Subcutaneous adipose tissue (tissue), 4 donors: ENCODE results near the gene SRSF5. TPM values are rescaled to one million over a fixed set of nuclear protein-coding genes. Genes with fewer than 3 reads are reported as not detected.

Experiments used
- total RNA-seq, 4 donors: library from RNA; depleted of rRNA; stranded (reverse); fragments of >200 nt; gene quantifications; one replicate each; pipeline ENCODE4 v1.1.0, GENCODE V29; 2016
- TF ChIP-seq, protein P1 (sequence below): fragments of 450-650 bp; IDR thresholded peaks from one replicate; pipeline ENCODE4 v1.5.1; 2016; ENCODE audit warnings: low read depth, mild to moderate bottlenecking, control low read depth, antibody characterized with exemption, moderate library complexity

Gene SRSF5
- total RNA-seq, 4 donors from 2014 or later, result 237 to 435 (median 371) TPM

- TF ChIP-seq, protein P1, sequence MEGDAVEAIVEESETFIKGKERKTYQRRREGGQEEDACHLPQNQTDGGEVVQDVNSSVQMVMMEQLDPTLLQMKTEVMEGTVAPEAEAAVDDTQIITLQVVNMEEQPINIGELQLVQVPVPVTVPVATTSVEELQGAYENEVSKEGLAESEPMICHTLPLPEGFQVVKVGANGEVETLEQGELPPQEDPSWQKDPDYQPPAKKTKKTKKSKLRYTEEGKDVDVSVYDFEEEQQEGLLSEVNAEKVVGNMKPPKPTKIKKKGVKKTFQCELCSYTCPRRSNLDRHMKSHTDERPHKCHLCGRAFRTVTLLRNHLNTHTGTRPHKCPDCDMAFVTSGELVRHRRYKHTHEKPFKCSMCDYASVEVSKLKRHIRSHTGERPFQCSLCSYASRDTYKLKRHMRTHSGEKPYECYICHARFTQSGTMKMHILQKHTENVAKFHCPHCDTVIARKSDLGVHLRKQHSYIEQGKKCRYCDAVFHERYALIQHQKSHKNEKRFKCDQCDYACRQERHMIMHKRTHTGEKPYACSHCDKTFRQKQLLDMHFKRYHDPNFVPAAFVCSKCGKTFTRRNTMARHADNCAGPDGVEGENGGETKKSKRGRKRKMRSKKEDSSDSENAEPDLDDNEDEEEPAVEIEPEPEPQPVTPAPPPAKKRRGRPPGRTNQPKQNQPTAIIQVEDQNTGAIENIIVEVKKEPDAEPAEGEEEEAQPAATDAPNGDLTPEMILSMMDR, result no peak
These were observed 30.8 kb downstream of the SRSF5 start for GRCh38 chr14:69797573-69798338.

DNA sequence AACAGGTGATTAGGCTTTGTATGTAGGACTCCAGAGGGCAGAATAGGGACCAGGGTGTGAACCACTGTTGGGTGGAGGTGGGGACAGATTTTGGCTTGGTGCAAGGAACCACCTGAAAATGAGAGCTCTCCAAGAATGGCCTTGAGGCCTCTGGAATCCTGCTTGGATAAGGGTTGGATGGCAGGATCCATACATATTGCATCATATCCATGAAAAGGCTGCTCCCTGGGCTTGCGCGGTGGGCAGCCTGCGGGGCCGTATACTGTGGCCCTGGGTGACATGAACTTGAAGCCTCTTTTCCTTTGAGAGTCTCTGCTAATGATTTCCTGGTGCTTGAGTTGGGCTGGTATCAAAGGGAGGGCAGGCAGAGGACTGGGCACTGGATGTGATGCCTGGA is 31.4 kb downstream of the SRSF5 start:
- TF ChIP-seq, protein P1, result no peak

DNA sequence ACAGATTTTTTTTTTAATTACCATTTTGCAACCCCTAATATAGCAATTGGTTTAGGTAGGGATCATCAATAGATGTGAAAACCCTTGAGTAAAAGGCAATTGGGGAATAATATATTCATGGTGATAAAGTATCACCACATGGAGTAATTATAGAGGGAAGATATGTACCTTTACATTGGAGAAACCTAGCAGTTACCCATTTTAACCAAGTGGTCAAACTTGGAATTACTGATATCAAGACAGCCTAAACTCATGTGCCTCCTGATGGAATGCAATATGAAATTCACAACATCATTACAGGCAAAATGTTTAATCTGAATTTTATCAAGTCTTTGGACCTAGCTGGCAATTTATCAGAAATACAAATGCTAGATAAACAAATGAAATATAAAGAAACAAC is 36.8 kb downstream of the SRSF5 start:
- TF ChIP-seq, protein P1, result no peak

DNA sequence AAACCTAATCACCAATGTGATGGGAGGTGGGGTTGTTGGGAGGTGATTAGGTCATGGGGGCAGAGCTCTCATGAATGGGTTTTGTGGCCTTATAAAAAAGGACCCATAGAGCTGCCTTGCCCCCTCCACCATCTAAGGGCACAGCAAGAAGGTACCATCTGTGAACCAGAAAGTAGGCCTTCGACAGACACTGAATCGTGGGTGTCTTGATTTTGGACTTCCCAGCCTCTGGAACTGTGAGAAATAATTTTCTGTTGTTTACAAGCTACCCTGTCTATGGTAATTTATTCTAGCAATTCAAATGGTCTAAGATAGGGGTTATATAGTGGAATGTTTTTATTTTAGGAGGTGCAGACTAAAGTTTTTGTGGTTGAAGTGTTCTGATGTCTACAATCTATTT is 38.0 kb downstream of the SRSF5 start:
- TF ChIP-seq, protein P1, result no peak

GRCh38 chr14:69807192-69807591 is 40.2 kb downstream of the SRSF5 start:
- TF ChIP-seq, protein P1, result no peak

GRCh38 chr14:69808919-69809808 is 42.2 kb downstream of the SRSF5 start:
- TF ChIP-seq, protein P1, result no peak

DNA sequence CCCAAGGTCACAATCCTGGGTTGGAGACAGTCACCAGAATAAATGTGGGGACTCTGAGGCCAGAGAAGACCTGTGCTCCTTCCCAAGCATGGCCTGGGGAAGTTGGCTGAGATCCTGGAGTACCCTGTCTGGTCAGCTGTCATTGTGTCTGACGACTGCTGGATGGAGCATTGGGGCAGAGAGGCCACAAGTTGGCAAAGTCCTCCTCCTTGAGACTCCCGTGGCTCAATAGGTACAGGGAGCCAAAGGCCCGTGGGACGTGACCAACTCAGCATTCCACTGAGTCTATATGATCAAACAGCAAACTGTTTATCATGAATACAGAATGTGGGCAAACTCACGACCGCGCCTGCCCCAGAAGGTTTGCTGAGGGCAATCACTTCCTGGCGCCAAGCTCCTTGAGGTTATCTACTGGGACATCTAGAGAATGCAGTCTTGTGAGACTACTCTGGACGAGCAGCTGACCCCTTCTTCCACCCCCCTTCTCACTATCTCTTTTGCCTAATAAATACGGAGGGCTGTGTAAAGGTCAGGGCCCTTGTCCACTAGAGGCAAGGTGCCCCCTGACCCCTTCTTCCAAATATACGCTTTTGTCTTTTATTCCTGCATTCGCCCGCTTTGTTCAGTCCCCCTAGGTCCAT is 44.4 kb downstream of the SRSF5 start:
- TF ChIP-seq, protein P1, result no peak
